C4-2B (cell line): ENCODE results near the gene P4HA3.

Source experiments
- H3K27ac ChIP-seq: fragments of 450-650 bp; 2 replicates; pipeline ENCODE4 v1.5.1; 2017
- CTCF ChIP-seq: fragments of 450-650 bp; conservative IDR thresholded peaks from 2 replicates; pipeline ENCODE4 v1.5.1; 2017; ENCODE audit warnings: mild to moderate bottlenecking
- ZFX ChIP-seq: fragments of 450-650 bp; IDR thresholded peaks from 2 replicates; pipeline ENCODE4 v1.6.1; 2017

Gene P4HA3

GRCh38 chr11:74265256-74265655, 46.2 kb downstream of the P4HA3 start:
- H3K27ac ChIP-seq: no peak overlapping the region
- TF ChIP-seq CTCF (no peak), ZFX (no peak)

DNA sequence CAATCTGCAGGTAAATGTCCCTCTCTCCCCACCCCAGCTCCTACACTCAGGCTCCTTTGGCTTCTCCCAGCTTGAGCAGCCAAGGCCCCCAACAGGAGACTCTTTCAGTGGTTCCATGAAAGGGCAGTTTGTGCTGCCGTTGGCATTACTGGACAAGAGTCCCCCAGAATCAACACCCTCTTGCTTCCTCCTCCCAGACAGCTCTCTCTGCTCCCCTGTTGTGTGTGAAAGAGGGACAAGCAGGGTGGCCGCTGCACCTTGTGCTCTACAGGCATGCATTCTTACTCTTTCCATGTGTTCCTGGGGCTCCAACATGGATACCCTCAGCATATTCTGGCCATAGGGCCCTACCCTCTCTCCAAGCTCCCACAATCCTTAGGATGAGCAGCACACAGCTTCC, 48.7 kb downstream of the P4HA3 start:
- H3K27ac ChIP-seq: no peak overlapping the region
- TF ChIP-seq ZFX: no peak
- no peak for TF ChIP-seq CTCF

DNA sequence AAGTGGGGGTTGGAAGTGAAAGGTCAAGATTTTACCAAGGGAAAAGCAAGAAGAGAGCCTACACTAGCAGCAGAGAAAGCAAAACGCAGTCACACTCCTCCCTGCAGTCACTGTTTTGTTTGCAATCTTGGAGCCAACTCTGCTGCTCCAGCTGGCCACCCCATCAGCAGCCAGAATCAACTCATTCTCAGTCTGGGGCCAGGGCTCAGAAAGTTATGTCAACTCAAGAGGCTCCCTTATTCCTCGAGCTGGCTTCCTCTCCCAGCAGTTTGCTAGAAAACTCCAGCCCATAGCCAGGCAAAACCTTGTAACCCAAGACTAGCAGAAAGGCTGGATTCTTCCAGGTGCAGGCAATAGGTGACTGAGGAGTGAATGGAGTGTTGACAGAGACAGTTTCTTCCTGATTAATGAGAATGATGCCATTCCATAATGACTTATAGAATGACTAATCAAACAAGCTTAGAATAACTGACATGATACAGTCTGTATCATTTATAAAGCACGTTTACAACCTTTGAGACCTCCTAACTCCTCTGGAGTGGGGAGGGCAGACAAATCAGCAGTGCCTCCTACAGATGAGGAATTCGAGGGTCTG, 53.4 kb downstream of the P4HA3 start:
- no peak for TF ChIP-seq CTCF
- TF ChIP-seq ZFX: no peak
- no peak overlapping the region for H3K27ac ChIP-seq

GRCh38 chr11:74256378-74257133, 54.9 kb downstream of the P4HA3 start:
- no peak for TF ChIP-seq CTCF
- TF ChIP-seq ZFX: no peak
- no peak overlapping the region for H3K27ac ChIP-seq

- H3K27ac ChIP-seq: no peak overlapping the region
- peak; percentile 94 for TF ChIP-seq CTCF
- no peak for TF ChIP-seq ZFX
Observed at GRCh38 chr11:74255741-74256375, 55.6 kb downstream of the P4HA3 start.

- TF ChIP-seq ZFX (no peak), CTCF (no peak)
Observed at GRCh38 chr11:74253361-74253760, 58.1 kb downstream of the P4HA3 start.

DNA sequence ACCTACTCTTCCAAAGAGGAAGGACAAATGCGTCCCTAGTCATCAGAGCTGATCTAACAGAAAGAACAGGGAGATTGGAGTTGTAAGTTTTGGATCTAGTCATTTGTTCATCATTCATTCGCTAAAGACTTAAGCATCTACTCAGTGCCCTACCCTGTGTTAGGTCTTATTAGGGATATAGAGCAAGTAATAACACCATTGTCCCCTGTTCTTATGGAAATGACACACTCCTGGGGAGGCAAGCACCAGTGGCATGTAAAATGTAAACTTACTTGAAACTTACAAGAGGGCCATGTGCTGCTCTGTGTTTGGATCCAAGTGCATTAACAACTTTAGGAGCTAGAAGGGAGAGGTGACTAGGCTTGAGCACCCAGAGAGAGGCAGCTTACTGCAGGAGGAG, 61.9 kb downstream of the P4HA3 start:
- no peak for TF ChIP-seq CTCF
- H3K27ac ChIP-seq: no peak overlapping the region

More at GRCh38 chr11:74253361-74253760, 58.1 kb downstream of the P4HA3 start:
- H3K27ac ChIP-seq: no peak overlapping the region
